GM21529 (cell line): ENCODE results near the gene AUH.
"Not testable (repeated sequence)": the region's sequence is repeated elsewhere in the genome, so short reads cannot be mapped to it uniquely, and the experiment has no call there.

ENCODE experiments used
- ATAC-seq: cut with Tn5 transposase; IDR thresholded peaks from one replicate; pipeline ENCODE4 v1.9.1; 2021; ENCODE audit not compliant: unreplicated experiment

Gene AUH

GRCh38 chr9:91379426-91379825 is 17.7 kb upstream of the AUH start:
- no peak for ATAC-seq

GRCh38 chr9:91378695-91379127 is 17.0 kb upstream of the AUH start:
- no peak for ATAC-seq

GRCh38 chr9:91378054-91378453 is 16.3 kb upstream of the AUH start:
- ATAC-seq: not testable (repeated sequence)

- no peak for ATAC-seq
Observed at GRCh38 chr9:91376239-91376638, 14.5 kb upstream of the AUH start.

- ATAC-seq: no peak
Observed at GRCh38 chr9:91374939-91375338, 13.2 kb upstream of the AUH start.

GRCh38 chr9:91371894-91372293 is 10.2 kb upstream of the AUH start:
- no peak for ATAC-seq

GRCh38 chr9:91370006-91370405 is 8.3 kb upstream of the AUH start:
- not testable (repeated sequence) for ATAC-seq

GRCh38 chr9:91364702-91365101 is 3.0 kb upstream of the AUH start:
- no peak for ATAC-seq

- ATAC-seq: no peak
Observed at GRCh38 chr9:91364005-91364404, 2.3 kb upstream of the AUH start.

GRCh38 chr9:91362051-91362611 is 413 bp upstream of the AUH start:
- ATAC-seq: no peak

- peak; percentile 32 for ATAC-seq
Observed at GRCh38 chr9:91360551-91361290, 997 bp downstream of the AUH start.

GRCh38 chr9:91359734-91360470 is 1.8 kb downstream of the AUH start:
- ATAC-seq: no peak

- ATAC-seq: no peak
Observed at GRCh38 chr9:91359083-91359482, 2.6 kb downstream of the AUH start.

GRCh38 chr9:91354881-91355280 is 6.8 kb downstream of the AUH start:
- no peak for ATAC-seq

- ATAC-seq: no peak
Observed at GRCh38 chr9:91349115-91349555, 12.6 kb downstream of the AUH start.

GRCh38 chr9:91348191-91348807 is 13.4 kb downstream of the AUH start:
- ATAC-seq: no peak

- no peak for ATAC-seq
Observed at GRCh38 chr9:91347377-91347776, 14.3 kb downstream of the AUH start.

- ATAC-seq: no peak
Observed at GRCh38 chr9:91346644-91347043, 15.1 kb downstream of the AUH start.

GRCh38 chr9:91345978-91346377 is 15.7 kb downstream of the AUH start:
- ATAC-seq: no peak

GRCh38 chr9:91342575-91342974 is 19.1 kb downstream of the AUH start:
- no peak for ATAC-seq

- ATAC-seq: no peak
Observed at GRCh38 chr9:91341749-91342148, 20.0 kb downstream of the AUH start.
